Effector memory CD4-positive, alpha-beta T cell (primary cell): ENCODE measurements around the gene ETV6.

ENCODE experiments used
- DNase-seq, 3 donors: peaks; one replicate each; pipeline ENCODE4 v3.0.0-alpha.2; 2020
- H3K27ac ChIP-seq: 2 replicates; pipeline ENCODE4 v1.7.0; 2013; ENCODE audit warnings: mild to moderate bottlenecking, low read length, moderate library complexity; ENCODE audit not compliant: insufficient read depth, poor library complexity, severe bottlenecking
- H3K27me3 ChIP-seq: replicated peaks from 2 replicates; pipeline ENCODE4 v1.7.0; 2013; ENCODE audit warnings: mild to moderate bottlenecking, low read length; ENCODE audit not compliant: insufficient read depth, control insufficient read depth, poor library complexity, severe bottlenecking
- H3K36me3 ChIP-seq: 2 replicates; pipeline ENCODE4 v1.7.0; 2013; ENCODE audit warnings: mild to moderate bottlenecking, low read length, moderate library complexity; ENCODE audit not compliant: control insufficient read depth, insufficient read depth
- H3K4me1 ChIP-seq: 2 replicates; pipeline ENCODE4 v1.7.0; 2013; ENCODE audit warnings: low read length, mild to moderate bottlenecking; ENCODE audit not compliant: control insufficient read depth, insufficient read depth, poor library complexity, severe bottlenecking
- H3K4me3 ChIP-seq: 2 replicates; pipeline ENCODE4 v1.7.0; 2013; ENCODE audit warnings: low read length, low read depth, mild to moderate bottlenecking; ENCODE audit not compliant: insufficient read depth, poor library complexity, severe bottlenecking
- H3K9me3 ChIP-seq: 2 replicates; pipeline ENCODE4 v1.7.0; 2013; ENCODE audit warnings: mild to moderate bottlenecking, low read length, moderate library complexity; ENCODE audit not compliant: control insufficient read depth

The ETV6 gene

GRCh38 chr12:11641522-11641921 lies 8.0 kb upstream of the ETV6 start:
- Histone ChIP-seq H3K4me1 (no peaks in the 10 kb centered on the region), H3K36me3 (no peaks in the 10 kb centered on the region), H3K27me3 (no peaks in the 10 kb centered on the region), H3K4me3 (no peak overlapping the region), H3K27ac (no peak overlapping the region), H3K9me3 (no peaks in the 10 kb centered on the region)
- DNase-seq, result no peak

- Histone ChIP-seq H3K27me3 (no peaks in the 10 kb centered on the region), H3K4me3 (no peak overlapping the region), H3K27ac (no peak overlapping the region), H3K36me3 (no peaks in the 10 kb centered on the region), H3K4me1 (no peaks in the 10 kb centered on the region), H3K9me3 (no peaks in the 10 kb centered on the region)
- no peak for DNase-seq
Measured at GRCh38 chr12:11642785-11643184, 6.7 kb upstream of the ETV6 start.

- Histone ChIP-seq H3K9me3 (no peaks in the 10 kb centered on the region), H3K27ac (no peak overlapping the region), H3K36me3 (no peaks in the 10 kb centered on the region), H3K27me3 (no peaks in the 10 kb centered on the region), H3K4me1 (peaks cover 3% of the 10 kb centered on the region), H3K4me3 (no peak overlapping the region)
- no peak for DNase-seq
Measured at GRCh38 chr12:11645391-11645790, 4.1 kb upstream of the ETV6 start.

- peak; percentile 61 to 64 (median 63) for DNase-seq
- peak overlapping the region; percentile 92 for H3K4me3 ChIP-seq
- no peaks in the 10 kb centered on the region for H3K9me3 ChIP-seq
- no peaks in the 10 kb centered on the region for H3K36me3 ChIP-seq
- H3K27ac ChIP-seq, result peak overlapping the region; percentile 81
- H3K27me3 ChIP-seq, result no peaks in the 10 kb centered on the region
- peaks cover 18% of the 10 kb centered on the region for H3K4me1 ChIP-seq
Measured at GRCh38 chr12:11648514-11649412, 711 bp upstream of the ETV6 start.

- H3K27me3 ChIP-seq, result no peaks in the 10 kb centered on the region
- H3K27ac ChIP-seq, result peak overlapping the region; percentile 79
- DNase-seq, result peak in 1 of 3 donors; percentile 11
- peak overlapping the region; percentile 92 for H3K4me3 ChIP-seq
- H3K4me1 ChIP-seq, result peaks cover 19% of the 10 kb centered on the region
- H3K36me3 ChIP-seq, result no peaks in the 10 kb centered on the region
- no peaks in the 10 kb centered on the region for H3K9me3 ChIP-seq
Measured at GRCh38 chr12:11650286-11651281, 1.1 kb downstream of the ETV6 start.

GRCh38 chr12:11651381-11651780 lies 1.9 kb downstream of the ETV6 start:
- DNase-seq, result no peak
- no peaks in the 10 kb centered on the region for H3K27me3 ChIP-seq
- no peaks in the 10 kb centered on the region for H3K36me3 ChIP-seq
- peaks cover 19% of the 10 kb centered on the region for H3K4me1 ChIP-seq
- H3K27ac ChIP-seq, result peak overlapping the region; percentile 79
- peak overlapping the region; percentile 92 for H3K4me3 ChIP-seq
- no peaks in the 10 kb centered on the region for H3K9me3 ChIP-seq

GRCh38 chr12:11651785-11652184 lies 2.3 kb downstream of the ETV6 start:
- Histone ChIP-seq H3K9me3 (no peaks in the 10 kb centered on the region), H3K27ac (peak overlapping the region; percentile 15), H3K36me3 (no peaks in the 10 kb centered on the region), H3K4me3 (peak overlapping the region; percentile 92), H3K27me3 (no peaks in the 10 kb centered on the region), H3K4me1 (peaks cover 19% of the 10 kb centered on the region)
- DNase-seq, result no peak

GRCh38 chr12:11652351-11653040 lies 3.0 kb downstream of the ETV6 start:
- no peaks in the 10 kb centered on the region for H3K27me3 ChIP-seq
- H3K4me3 ChIP-seq, result peak overlapping the region; percentile 92
- no peak for DNase-seq
- no peaks in the 10 kb centered on the region for H3K36me3 ChIP-seq
- H3K27ac ChIP-seq, result peak overlapping the region; percentile 36
- H3K9me3 ChIP-seq, result no peaks in the 10 kb centered on the region
- peaks cover 19% of the 10 kb centered on the region for H3K4me1 ChIP-seq

GRCh38 chr12:11653215-11653753 lies 3.8 kb downstream of the ETV6 start:
- Histone ChIP-seq H3K4me1 (peaks cover 26% of the 10 kb centered on the region), H3K9me3 (no peaks in the 10 kb centered on the region), H3K27ac (peak overlapping the region; percentile 27), H3K36me3 (no peaks in the 10 kb centered on the region), H3K4me3 (peak overlapping the region; percentile 92), H3K27me3 (no peaks in the 10 kb centered on the region)
- no peak for DNase-seq
